VCaP (cell line): ENCODE measurements around the gene ZNF768.

ENCODE experiments used
- H3K27ac ChIP-seq: fragments of 450-650 bp; 2 replicates; pipeline ENCODE4 v1.5.1; 2017
- CTCF ChIP-seq: fragments of 450-650 bp; conservative IDR thresholded peaks from 2 replicates; pipeline ENCODE4 v1.5.1; 2017; ENCODE audit warnings: mild to moderate bottlenecking, moderate library complexity

The ZNF768 gene

DNA sequence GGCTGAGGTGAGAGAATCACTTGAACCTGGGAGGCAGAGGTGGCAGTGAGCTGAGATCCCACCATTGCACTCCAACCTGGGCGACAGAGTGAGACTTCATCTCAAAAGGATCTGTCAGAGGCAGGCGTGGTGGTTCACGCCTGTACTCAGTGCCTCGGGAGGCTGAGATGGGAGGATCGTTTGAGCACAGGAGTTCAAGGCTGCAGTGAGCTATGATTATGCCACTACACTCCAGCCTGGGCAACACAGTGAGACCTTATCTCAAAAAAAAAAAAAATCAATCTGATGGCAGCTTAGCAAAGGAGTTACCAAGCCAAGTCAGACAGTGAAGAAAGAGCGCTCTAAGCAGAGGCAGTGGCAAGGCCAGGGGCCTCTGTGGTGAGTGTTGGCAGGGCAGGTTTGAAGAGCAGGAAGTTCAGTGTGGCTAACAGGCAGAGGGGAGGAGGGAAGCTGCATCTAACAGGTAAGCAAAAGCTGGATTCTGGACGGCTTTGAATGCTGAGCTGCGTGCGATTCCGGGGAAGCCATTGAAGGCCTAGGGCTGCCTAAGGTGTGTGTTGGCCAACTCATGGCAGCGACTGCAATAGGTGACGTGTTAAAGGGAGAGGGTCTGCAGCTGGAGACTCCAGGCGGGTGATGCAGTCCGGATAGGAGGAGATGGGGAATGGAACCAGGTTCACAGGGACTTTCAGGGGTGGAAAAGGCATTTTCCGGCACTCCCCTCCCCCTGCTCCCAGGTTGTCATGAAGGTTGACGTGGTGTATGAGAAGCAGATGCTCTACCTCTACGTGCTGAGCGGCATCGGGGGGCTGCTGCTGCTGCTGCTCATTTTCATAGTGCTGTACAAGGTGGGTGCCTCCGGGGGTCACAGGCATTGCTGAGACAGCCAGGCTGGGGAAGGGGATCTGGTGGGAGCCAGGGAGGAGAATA, 7.0 kb downstream of the ZNF768 start:
- H3K27ac ChIP-seq = no peak overlapping the region
- TF ChIP-seq CTCF = no peak

- no peak overlapping the region for H3K27ac ChIP-seq
- no peak for TF ChIP-seq CTCF
Observed at GRCh38 chr16:30518552-30518951, 7.8 kb downstream of the ZNF768 start.

- no peak overlapping the region for H3K27ac ChIP-seq
- no peak for TF ChIP-seq CTCF
Observed at GRCh38 chr16:30515275-30515674, 11.1 kb downstream of the ZNF768 start.

- no peak for TF ChIP-seq CTCF
- no peak overlapping the region for H3K27ac ChIP-seq
Observed at GRCh38 chr16:30511509-30511908, 14.9 kb downstream of the ZNF768 start.

DNA sequence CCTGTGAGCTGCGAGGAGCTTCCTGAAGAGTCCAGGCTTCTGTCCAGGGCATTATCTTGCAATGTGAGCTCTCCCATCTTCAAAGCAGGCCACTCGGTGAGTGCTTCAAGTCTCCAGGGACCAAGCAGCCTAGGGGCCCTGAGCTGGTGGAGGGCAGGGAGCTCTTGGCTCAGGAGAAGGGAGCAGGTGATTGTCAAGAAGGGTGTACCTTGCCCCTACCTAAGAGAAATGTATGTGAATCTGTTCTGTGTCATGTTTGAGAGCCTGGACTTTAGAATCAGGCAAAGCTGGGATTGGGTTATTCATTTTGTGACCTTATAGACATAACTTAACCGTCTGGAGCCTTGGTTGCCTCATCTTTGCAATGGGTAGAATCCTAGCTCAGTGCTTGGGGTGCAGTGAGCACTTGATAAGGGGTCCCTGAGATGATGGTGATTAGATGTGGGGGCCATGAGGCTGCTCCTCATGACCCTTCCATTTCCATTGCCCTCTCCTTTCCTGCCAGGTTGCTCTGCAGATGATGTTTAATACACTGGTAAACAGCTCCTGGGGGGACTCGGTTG, 15.9 kb downstream of the ZNF768 start:
- no peak for TF ChIP-seq CTCF
- no peak overlapping the region for H3K27ac ChIP-seq

DNA sequence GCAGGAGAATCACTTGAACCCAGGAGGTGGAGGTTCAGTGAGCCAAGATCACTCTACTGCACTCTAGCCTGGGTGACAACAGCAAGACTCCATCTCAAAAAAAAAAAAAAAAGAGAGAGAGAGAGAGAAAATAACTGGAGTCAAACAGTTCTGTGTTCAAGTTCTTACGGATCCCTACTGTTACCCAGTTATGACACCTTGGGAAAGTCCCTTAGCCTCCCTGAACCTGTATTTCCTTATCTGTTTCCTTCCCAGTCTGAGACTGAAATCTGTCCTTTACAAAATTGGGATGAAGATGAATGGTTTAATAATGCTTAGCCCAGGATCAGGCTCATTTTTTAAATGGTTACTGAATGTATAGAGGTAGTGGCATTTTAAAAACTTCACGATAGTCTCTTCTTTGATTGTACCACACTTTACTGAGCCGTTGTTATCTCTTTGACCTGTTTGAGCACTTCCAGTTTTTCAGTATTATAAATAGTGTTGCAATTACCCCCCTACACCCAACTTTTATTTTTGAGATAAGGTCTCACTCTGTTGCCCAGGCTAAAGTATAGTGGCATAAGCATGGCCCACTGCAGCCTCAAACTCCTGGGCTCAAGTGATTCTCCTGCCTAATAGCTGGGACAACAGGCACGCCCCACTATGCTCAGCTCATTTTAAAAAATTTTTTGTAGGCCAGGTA, 17.1 kb downstream of the ZNF768 start:
- TF ChIP-seq CTCF = no peak
- H3K27ac ChIP-seq = no peak overlapping the region
